HG03103 (cell line): ENCODE results near the gene YARS2.
A peak's percentile ranks its signal among the peaks of the same experiment; 100 is the strongest.

ENCODE experiments used
- ATAC-seq: cut with Tn5 transposase; IDR thresholded peaks from one replicate; pipeline ENCODE4 v1.9.1; 2021; ENCODE audit warnings: low read depth; ENCODE audit not compliant: unreplicated experiment

YARS2 gene

DNA sequence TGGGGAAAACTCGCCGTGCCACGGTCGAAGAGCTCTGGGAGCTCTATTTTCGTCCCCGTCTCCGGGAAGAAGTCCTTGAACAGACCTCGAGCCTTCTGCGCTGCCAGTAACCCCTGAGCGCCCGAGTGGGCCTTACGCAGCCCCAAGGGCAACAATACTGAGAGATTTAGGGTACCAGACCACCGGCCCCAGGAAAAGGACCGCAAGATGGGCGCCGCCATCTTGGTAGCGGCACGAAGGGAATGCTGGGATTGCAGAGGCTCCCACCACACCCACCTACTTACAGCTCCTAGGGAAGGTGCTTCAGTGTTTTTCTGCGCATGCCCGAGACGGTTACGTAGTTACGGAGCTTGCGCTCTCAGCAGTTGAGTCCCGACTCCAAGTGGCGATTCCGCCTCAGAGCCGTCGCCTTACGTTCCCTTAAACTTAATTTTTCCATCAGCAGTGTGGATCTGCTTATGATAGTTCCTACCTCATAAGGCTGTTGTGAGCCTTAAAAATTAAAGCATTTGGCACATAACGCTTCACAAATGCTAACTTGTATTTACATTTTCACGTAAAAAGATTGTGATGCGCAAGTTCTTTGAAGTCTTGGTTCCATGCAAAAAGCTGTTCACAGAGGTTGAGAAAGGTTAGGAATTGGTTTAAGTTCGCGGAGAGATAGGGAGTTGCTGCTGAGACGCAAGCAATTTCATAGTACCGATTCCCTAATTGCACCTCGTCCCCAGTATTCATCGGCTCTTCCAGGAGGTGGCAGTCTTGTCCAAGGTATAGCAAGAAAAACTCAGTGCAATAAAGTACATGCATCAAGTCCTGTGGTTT lies at the start of gene YARS2:
YARS2 (minus strand) TSS at position 244 of the 822 bp plus-strand sequence; CDS start at position 221, 23 bp downstream.
- peak; percentile 78 for ATAC-seq

DNA sequence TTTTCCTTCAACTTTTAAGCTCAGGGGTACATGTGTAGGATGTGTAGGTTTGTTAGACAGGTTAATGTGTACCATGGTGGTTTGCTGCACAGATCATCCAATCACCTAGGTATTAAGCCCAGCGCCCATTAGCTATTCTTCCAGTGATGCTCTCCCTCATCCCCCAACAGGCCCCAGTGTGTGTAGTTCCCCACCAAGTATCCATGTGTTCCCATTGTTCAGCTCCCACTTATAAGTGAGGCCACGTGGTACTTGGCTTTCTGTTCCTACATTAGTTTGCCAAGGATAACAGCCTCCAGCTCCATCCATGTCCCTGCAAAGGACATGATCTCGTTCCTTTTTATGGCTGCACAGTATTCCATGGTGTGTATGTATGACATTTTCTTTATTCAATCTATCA lies 48.6 kb upstream of the YARS2 start:
- no peak for ATAC-seq

GRCh38 chr12:32801269-32801980 lies 45.7 kb upstream of the YARS2 start:
- no peak for ATAC-seq

- ATAC-seq, result no peak
Observed at GRCh38 chr12:32794281-32794680, 38.6 kb upstream of the YARS2 start.

- ATAC-seq, result no peak
Observed at GRCh38 chr12:32789916-32790315, 34.2 kb upstream of the YARS2 start.

- no peak for ATAC-seq
Observed at GRCh38 chr12:32789446-32789845, 33.7 kb upstream of the YARS2 start.

- no peak for ATAC-seq
Observed at GRCh38 chr12:32788405-32788804, 32.7 kb upstream of the YARS2 start.

GRCh38 chr12:32785557-32785956 lies 29.9 kb upstream of the YARS2 start:
- ATAC-seq, result no peak

GRCh38 chr12:32783029-32783428 lies 27.3 kb upstream of the YARS2 start:
- no peak for ATAC-seq

DNA sequence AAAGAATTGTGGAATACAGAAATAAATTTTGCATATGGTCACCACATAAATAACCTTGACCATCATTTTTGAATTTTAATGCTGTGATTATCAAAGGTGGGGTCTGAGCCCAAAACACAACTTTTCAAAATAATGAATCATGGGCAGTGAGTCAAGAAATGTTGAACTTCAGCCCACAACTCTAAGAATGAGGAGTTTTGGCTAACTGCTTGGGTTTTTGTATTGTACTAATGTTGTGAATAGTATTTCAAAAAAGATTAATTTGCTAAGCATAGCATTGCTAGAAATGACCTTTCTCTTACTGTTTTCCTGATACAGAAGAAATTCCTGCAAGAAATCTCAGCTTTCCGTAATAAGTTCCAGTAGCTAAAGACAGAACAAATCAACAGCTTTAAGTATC lies 24.4 kb upstream of the YARS2 start:
- no peak for ATAC-seq

DNA sequence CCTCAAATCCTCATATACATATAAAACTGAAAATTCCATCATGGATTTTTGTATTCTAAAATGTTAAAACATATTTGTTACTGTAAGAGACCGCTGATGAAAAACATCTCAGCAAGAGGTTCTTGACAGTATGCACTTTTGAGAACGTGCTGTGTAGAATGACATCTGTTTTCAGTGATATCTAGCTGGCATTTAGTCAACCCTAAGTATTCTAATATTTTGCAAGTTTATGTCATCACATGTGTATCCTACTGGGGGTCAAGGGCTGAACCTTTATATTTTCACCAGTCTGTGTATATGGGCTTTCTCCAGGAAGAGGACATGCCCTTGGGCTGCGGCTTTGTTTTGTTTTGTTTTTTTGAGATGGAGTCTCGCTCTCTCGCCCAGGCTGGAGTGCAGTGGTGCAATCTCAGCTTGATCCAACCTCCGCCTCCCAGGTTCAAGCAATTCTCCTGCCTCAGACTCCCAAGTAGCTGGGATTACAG lies 22.0 kb upstream of the YARS2 start:
- no peak for ATAC-seq

- no peak for ATAC-seq
Observed at GRCh38 chr12:32777159-32777558, 21.5 kb upstream of the YARS2 start.

DNA sequence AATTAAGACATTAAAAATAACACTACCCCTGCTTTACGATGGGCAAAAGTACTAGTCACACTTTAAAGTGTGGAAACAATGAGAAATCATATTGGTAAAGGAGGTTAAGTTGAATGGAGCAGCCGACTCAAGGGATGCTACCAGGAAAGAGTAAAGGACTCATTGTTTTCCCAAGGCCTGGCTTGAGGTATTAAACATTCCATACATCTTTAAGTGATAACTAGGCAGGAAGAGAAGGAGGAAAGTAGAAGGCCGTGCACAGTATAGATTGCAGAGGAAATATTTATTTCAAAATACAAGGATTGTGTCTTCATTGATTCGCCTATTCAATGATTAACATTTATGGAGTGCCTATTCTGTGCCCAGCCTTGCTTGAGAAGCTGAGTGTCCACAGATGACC lies 20.6 kb upstream of the YARS2 start:
- no peak for ATAC-seq

DNA sequence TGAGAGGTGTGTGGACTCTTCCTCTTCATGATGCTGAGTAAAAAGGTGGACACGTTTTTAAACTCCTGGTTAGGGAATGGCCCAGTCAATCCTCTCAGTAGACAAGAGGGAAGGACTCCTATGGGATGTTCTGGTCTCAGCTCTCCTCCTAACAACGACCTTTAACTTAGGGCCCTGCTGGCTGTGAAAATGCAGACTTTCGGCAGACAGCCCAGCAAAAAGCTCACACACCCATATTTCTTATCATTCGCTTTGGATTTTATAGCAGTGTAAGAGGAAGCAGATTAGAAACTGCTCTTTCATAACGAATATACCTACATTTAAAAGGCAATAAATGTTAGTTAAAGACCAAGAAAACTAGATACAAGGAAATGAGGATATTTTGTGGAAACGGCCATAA lies 18.0 kb upstream of the YARS2 start:
- ATAC-seq, result no peak

GRCh38 chr12:32770141-32770540 lies 14.4 kb upstream of the YARS2 start:
- ATAC-seq, result no peak

- no peak for ATAC-seq
Observed at GRCh38 chr12:32768518-32768917, 12.8 kb upstream of the YARS2 start.

DNA sequence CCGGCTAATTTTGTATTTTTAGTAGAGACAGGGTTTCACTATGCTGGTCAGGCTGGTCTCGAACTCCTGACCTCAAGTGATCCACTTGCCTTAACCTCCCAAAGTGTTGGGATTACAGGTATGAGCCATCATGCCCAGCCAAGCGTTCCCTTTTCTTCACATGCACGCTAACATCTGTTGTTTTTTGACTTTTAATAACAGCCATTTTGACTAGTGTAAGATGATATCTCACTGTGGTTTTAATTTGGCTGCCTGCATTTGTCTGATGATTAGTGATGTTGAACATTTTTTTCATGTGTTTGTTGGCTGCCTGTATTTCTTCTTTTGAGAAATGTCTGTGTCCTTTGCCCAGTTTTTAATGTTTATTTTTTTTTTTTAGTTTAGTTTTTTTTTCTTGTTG lies 10.2 kb upstream of the YARS2 start:
- no peak for ATAC-seq

DNA sequence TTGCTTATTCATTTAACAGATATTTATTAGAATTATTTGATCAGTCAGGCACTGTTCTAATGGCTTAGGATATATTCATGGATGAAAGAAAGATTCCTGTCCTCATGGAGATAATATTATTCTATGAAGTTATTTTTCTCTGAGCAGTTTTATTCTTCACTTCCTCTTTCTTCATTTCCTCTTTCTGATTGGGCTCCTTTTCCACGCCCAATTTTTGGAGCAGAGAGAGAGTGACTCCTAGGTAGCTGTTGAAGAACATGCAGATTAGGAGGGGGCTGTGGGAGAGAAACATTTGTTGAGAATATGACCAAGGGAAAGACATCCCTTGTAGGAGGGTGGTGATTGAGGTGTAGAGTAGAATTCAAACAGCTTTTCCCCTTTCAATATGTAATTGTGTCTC lies 6.0 kb upstream of the YARS2 start:
- ATAC-seq, result no peak

DNA sequence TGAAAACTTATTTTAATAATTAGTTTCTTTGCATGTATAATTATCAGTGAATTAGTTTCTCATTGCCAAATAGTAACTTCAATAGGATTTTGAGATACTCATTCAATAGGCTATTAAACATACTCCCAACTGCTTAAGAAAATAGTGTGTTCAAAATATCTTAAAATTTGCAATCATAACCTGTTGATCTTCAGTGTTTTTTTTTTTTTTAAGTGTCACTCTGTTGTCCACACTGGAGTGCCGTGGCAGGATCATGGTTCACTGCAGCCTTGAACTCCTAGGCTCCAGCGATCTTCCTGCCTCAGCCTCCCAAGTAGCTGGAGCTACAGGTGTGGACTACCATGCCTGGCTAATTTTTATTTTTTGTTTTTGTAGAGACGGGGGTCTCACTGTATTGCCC lies 1.5 kb upstream of the YARS2 start:
- ATAC-seq, result no peak

DNA sequence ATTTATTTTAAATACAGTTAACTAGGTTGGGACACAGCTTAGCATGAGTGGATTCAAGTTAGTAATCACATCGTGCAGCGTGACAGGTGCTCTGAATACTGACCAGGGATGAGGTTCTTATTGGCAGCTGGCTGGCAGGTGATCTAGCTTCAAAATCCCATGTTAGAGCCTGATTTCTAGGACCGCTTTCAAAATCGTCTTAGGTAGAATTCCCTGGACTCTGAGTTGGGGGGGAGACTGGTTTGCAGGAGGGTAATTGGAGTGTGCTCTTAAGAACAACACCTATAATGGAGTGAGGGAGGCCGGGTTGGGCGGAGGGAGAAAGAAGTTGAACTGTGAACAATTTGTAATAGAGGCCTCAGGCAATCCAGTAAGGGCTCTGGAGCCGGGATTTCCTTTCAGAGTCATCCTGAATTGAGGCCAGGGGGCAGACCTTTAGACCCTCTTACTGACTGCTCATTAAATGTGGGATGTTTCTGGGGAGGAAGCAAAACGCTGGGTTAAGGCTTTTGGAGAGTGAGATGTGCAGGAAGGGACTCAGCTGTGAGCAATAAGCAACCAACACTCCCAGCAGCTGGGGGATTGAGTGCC lies 874 bp upstream of the YARS2 start:
- no peak for ATAC-seq

DNA sequence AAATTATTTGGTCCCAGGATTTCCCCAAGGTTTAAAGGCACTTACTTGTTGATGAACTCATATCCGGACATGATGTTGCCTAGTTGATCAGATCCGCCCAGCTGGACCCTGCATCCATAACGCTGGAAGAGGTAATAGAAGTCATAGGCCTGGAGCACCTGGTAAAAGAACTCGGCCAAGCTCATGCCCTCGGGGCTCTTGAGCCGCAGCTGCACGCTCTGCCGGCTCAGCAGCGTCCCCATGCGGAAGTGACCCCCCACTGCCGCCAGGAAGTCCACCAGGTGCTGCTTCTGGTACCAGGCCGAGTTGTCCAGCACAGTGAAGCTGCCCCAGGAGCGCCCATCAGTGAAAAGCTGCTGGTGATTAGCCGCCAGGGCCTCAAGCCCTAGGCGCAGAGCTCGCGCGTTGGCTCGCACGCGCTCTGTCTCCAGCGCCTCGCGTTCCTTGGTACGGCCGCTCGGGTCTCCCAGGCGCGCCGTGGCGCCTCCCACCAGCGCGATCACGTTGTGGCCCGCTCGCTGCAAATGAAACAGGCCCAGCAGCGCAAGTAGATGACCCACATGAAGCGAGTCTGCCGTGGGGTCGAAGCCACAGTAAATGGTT lies 545 bp downstream of the YARS2 start:
- ATAC-seq, result peak; percentile 65
